Spinal cord (tissue), 10 donors: ENCODE results near the gene ZRANB3. TPM values are rescaled to one million over a fixed set of nuclear protein-coding genes. Genes with fewer than 3 reads are reported as not detected.

ENCODE experiments used
- DNase-seq, 6 donors: peaks; one replicate each; pipeline versions ENCODE4 v3.0.0 to v3.0.0-alpha.2; 2013 to 2015; ENCODE audit warnings: low spot score in 6 of 6, low read depth in 4 of 6
- H3K27ac ChIP-seq: one replicate; pipeline ENCODE4 v1.5.1; 2013; ENCODE audit warnings: low read depth, low read length, control low read depth
- H3K27me3 ChIP-seq: one replicate; pipeline ENCODE4 v1.6.1; 2013; ENCODE audit warnings: low read length; ENCODE audit not compliant: control insufficient read depth, insufficient read depth
- H3K36me3 ChIP-seq: one replicate; pipeline ENCODE4 v1.6.1; 2013; ENCODE audit warnings: low read length; ENCODE audit not compliant: control insufficient read depth, insufficient read depth
- H3K4me1 ChIP-seq: one replicate; pipeline ENCODE4 v1.6.1; 2013; ENCODE audit warnings: low read length; ENCODE audit not compliant: control insufficient read depth, insufficient read depth
- H3K4me3 ChIP-seq: one replicate; pipeline ENCODE4 v1.5.1; 2013; ENCODE audit warnings: low read depth, low read length, control low read depth
- H3K9me3 ChIP-seq: one replicate; pipeline ENCODE4 v1.6.1; 2013; ENCODE audit warnings: low read length; ENCODE audit not compliant: control insufficient read depth, insufficient read depth
- WGBS: methylation state at CpG from one replicate; pipeline ENCODE4 v1.1.5; 2013; ENCODE audit warnings: missing lambda C conversion rate; ENCODE audit not compliant: insufficient coverage; 5-methylcytosine and 5-hydroxymethylcytosine counted together
- polyA plus RNA-seq, 2 donors: library from polyadenylated mRNA; unstranded; fragments of 120-200 nt; gene quantifications; one replicate each; pipeline ENCODE4 v1.2.1, GENCODE V29; 2013; ENCODE audit not compliant: insufficient read length in 2 of 2
- total RNA-seq, 2 donors: library from RNA; depleted of rRNA in 1 of 2; stranded (reverse); fragments of 120-200 nt in 1 of 2; fragments of >200 nt in 1 of 2; gene quantifications; one replicate each; pipeline versions ENCODE4 v1.2.3 to v1.2.4, GENCODE V29; 2013 to 2014
- donor health status: healthy.

ZRANB3 gene
- total and polyA plus RNA-seq, 4 donors: 3.9 to 13.9 (median 7.6) TPM

DNA sequence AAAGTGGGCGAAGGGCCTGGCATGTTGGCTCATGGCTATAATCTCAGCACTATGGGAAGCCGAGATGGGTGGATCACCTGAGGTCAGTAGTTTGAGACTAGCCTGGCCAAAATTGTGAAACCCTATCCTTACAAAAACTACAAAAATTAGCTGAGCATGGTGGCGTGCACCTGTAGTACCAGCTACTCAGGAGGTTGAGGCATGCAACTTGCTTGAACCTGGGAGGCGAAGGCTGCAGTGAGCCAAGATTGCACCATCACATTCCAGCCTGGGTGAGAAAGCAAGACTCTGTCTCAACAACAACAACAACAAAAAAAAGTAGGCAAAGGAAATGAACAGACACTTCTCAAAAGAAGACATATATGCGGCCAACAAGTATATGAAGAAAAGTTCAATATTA, 282.4 kb downstream of the ZRANB3 start:
- Histone ChIP-seq H3K27ac (no peak overlapping the region), H3K9me3 (no peaks in the 10 kb centered on the region), H3K27me3 (no peaks in the 10 kb centered on the region), H3K36me3 (no peaks in the 10 kb centered on the region), H3K4me1 (no peaks in the 10 kb centered on the region), H3K4me3 (no peak overlapping the region)
- 100% methylated on average over 4 of the region's 5 CpGs for WGBS
- no peak for DNase-seq

DNA sequence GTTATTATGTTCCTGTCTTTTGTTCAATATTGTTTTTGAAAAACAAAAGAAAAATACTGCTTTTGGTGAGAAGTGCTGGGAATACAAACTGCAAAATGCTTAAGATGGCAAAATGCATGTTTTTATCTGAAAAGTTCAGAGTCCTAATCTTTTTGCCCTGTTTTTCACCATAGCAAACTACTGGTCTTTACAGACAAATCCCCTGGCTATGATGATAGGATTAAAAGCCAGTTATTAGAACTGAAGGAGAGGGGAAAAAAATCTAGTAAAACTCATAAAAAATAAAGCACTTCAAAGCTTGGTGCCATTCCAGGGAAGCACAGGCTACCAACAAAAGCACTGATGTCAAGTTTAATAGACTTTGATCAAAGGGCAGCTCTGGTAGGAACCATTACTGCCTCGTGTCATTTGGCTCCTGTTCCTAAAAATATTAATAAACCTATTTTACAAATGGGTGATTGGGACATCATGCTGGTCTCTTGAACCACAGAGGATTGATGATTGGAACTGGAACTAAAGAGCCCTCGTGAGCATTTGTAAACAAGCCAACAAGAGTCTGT, 284.2 kb downstream of the ZRANB3 start:
- no CpG with 5 or more reads among the region's 2 CpGs for WGBS

GRCh38 chr2:135245071-135245470, 285.9 kb downstream of the ZRANB3 start:
- Histone ChIP-seq H3K36me3 (no peaks in the 10 kb centered on the region), H3K4me1 (no peaks in the 10 kb centered on the region), H3K27ac (no peak overlapping the region), H3K9me3 (no peaks in the 10 kb centered on the region), H3K4me3 (no peak overlapping the region), H3K27me3 (no peaks in the 10 kb centered on the region)
- DNase-seq: no peak

More for the DNA sequence above, 284.2 kb downstream of the ZRANB3 start:
- Histone ChIP-seq H3K4me1 (no peaks in the 10 kb centered on the region), H3K4me3 (no peak overlapping the region), H3K27ac (no peak overlapping the region), H3K36me3 (no peaks in the 10 kb centered on the region), H3K27me3 (no peaks in the 10 kb centered on the region), H3K9me3 (no peaks in the 10 kb centered on the region)
- peak in 1 of 6 donors; percentile 8 for DNase-seq

DNA sequence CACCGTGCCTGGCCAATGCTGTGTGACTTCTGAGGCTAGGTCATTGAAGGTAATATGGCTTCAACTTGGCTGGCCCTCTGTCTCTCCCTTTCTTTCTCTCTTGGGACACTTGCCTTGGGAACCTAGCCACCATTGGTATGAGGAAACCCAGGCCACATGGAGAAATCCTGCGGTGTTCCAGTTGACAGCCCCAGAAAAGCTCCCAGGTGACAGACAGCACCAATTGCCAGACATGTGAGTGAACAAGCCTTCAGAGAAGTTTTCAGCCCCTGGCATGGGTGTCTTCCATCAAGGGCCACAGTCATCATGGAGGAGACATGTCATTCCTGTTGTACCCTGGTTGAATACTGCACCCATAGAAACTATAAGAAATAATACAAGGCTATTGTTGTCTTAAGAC, 292.4 kb downstream of the ZRANB3 start:
- Histone ChIP-seq H3K4me1 (no peaks in the 10 kb centered on the region), H3K27me3 (no peaks in the 10 kb centered on the region), H3K9me3 (no peaks in the 10 kb centered on the region), H3K36me3 (no peaks in the 10 kb centered on the region), H3K27ac (no peak overlapping the region), H3K4me3 (no peak overlapping the region)
- no peak for DNase-seq
- 97% methylated on average over 2 of the region's 2 CpGs for WGBS

- Histone ChIP-seq H3K36me3 (no peaks in the 10 kb centered on the region), H3K27me3 (no peaks in the 10 kb centered on the region), H3K27ac (no peak overlapping the region), H3K4me1 (no peaks in the 10 kb centered on the region), H3K9me3 (no peaks in the 10 kb centered on the region), H3K4me3 (no peak overlapping the region)
- WGBS: 43% methylated on average over 1 of the region's 1 CpG
- DNase-seq: peak in 2 of 6 donors; percentile 44 to 66
Measured at GRCh38 chr2:135230150-135230549, 300.9 kb downstream of the ZRANB3 start.

DNA sequence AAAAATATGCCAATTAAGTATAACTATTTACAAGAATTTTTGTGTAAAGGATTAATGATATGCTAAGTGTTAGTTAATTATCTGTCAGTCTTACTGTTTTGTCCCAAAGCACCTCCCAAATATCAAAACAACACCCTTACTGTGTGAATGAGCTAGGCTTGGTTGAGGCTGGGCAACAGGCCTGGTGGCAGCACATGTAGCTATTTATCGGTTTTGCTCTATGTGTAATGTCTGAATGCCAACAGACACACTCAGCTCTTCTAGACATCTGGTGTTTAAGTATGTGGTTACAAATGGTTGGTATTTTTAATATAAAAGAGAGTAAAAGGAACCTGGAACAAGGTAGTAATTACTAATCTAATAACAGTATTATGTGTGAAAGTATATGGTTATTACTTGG, 303.6 kb downstream of the ZRANB3 start:
- Histone ChIP-seq H3K4me1 (no peaks in the 10 kb centered on the region), H3K36me3 (no peaks in the 10 kb centered on the region), H3K27ac (no peak overlapping the region), H3K4me3 (no peak overlapping the region), H3K27me3 (no peaks in the 10 kb centered on the region), H3K9me3 (no peaks in the 10 kb centered on the region)
- DNase-seq: peak in 1 of 6 donors; percentile 38
- no CpG with 5 or more reads among the region's 1 CpG for WGBS

DNA sequence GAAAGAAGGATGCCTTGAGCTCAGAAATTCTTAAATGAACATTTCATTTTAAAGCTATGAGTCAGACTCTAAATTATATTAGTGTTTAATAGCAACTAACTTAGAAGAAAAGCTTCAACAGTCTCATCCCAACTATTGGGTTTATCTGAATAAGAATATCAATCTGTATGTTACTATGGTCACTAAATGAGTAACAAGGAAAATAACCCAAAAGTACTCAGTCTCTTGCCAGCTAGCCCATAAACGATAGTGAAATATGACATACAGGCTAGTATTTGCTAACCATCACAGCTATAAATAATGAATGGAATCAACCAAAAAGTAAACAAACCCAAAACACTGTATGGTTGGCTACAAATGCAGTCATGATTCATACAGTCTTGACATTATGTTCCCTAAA, 304.1 kb downstream of the ZRANB3 start:
- H3K27me3 ChIP-seq: no peaks in the 10 kb centered on the region
- no peaks in the 10 kb centered on the region for H3K4me1 ChIP-seq
- no peak overlapping the region for H3K4me3 ChIP-seq
- WGBS: no CpG with 5 or more reads among the region's 1 CpG
- H3K36me3 ChIP-seq: no peaks in the 10 kb centered on the region
- no peak for DNase-seq
- H3K9me3 ChIP-seq: no peaks in the 10 kb centered on the region
- H3K27ac ChIP-seq: no peak overlapping the region

- Histone ChIP-seq H3K27me3 (no peaks in the 10 kb centered on the region), H3K4me3 (no peak overlapping the region), H3K27ac (no peak overlapping the region), H3K4me1 (no peaks in the 10 kb centered on the region), H3K36me3 (no peaks in the 10 kb centered on the region), H3K9me3 (no peaks in the 10 kb centered on the region)
- DNase-seq: no peak
Measured at GRCh38 chr2:135225781-135226180, 305.2 kb downstream of the ZRANB3 start.

GRCh38 chr2:135219226-135219625, 311.8 kb downstream of the ZRANB3 start:
- H3K27me3 ChIP-seq: no peaks in the 10 kb centered on the region
- no peaks in the 10 kb centered on the region for H3K9me3 ChIP-seq
- no CpG with 5 or more reads among the region's 1 CpG for WGBS
- no peaks in the 10 kb centered on the region for H3K36me3 ChIP-seq
- H3K4me1 ChIP-seq: no peaks in the 10 kb centered on the region
- H3K27ac ChIP-seq: no peak overlapping the region
- no peak for DNase-seq
- no peak overlapping the region for H3K4me3 ChIP-seq

DNA sequence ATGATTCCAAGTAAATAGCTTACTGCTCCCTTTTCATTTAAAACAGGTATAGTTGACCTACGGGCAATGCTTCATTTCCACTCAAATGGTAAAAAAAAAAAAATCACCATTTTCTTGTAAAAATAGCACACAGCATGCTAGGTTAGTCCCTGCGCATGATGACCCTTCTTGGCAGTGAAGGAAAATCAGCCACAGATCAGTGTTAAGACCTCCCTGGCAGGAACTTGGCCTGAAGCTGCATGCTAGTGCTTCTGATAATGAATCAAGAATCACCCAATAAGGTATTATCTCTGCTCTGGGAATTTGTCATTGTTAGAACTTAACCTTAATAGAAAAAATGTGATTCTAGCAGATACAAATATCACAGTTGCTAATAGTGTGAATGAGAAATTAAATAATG, 312.6 kb downstream of the ZRANB3 start:
- WGBS: 100% methylated on average over 1 of the region's 2 CpGs
- H3K4me3 ChIP-seq: no peak overlapping the region
- H3K36me3 ChIP-seq: no peaks in the 10 kb centered on the region
- peak in 1 of 6 donors; percentile 49 for DNase-seq
- H3K27me3 ChIP-seq: no peaks in the 10 kb centered on the region
- no peaks in the 10 kb centered on the region for H3K9me3 ChIP-seq
- no peaks in the 10 kb centered on the region for H3K4me1 ChIP-seq
- no peak overlapping the region for H3K27ac ChIP-seq
